ENCODE measurements around the gene NPDC1.

The NPDC1 gene

DNA sequence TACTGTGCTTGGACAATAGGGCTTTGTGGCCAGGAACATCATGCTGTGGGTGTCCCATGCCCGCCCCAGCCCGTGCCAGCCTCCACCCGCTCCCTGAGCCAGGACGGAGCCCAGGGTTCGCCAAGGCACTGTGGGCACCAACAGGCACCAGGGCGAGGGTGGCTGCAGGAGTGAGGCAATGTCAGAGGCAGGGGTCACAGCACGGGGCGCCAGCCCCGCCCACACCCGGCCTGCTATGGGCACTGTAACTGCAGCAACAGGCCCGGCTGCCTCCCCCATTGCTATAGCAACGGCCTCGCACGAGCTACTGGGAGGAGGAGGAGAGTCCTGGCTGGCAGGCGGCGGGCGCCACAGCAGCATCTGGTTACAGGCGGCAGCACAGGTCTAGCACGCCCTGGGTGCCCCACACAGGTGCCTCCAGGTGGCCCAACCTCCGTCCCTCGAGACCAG lies 20.4 kb downstream of the NPDC1 start:
- no peak for DNase-seq (ENCODE audit: low spot score)

DNA sequence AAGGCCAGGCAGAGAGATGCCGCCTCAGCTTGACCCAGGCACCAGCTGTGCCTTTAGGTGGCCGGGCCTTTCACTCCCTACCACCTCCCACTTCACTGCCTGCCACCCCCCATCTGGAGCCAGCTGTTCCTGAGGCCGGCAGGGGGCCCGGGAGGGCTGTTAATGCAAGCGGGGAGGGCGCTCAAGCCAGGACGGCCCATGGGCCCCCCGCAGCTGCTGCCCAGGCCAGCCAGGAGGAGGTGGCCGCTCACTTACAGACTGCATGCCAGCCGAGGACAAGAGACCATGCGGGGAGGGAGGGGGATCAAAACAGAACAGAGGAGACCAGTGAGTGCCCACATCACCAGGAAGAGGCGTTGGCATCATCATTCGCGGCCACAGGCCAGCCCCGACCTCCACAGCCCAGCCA lies 22.4 kb downstream of the NPDC1 start:
- DNase-seq (ENCODE audit: low spot score): no peak

DNA sequence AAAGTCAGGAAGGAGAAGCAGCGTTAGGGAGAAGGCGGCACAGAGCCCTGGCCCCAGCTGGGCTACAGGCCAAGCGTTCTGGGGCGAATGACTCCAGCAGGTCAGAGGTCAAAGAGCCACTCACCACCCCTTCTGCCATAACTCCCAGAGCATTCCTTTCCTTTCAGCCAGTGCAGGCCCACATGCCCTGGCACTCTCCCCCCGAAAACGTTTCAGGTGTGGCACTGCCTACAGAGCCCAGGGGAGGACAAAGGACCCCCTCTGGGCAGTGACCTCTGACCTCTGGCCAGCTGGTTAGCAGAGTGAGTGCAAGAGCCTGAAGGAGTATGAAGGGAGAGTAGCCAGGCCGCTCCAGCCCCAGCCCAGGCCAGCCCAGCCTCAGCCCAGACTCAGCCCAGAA lies 22.8 kb downstream of the NPDC1 start:
- DNase-seq (ENCODE audit: low spot score): peak; percentile 60

DNA sequence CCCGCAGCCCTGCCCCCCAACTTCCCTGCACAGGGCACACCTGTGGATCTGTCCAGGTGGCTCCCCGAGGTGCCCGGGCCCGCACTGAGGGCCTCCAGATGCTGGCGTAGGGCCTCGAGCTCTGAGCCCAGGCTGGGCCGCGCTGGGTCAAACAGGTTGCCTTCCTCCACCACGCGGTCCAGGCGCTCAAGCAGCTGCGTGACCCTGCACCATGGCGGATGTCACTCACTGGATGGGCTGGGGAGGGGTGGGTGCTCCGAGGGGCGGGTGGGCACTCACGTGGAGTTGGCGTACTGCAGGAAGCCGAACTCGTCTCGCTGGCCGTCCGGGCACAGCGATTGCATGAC lies 23.3 kb downstream of the NPDC1 start:
- no peak for DNase-seq (ENCODE audit: low spot score)

DNA sequence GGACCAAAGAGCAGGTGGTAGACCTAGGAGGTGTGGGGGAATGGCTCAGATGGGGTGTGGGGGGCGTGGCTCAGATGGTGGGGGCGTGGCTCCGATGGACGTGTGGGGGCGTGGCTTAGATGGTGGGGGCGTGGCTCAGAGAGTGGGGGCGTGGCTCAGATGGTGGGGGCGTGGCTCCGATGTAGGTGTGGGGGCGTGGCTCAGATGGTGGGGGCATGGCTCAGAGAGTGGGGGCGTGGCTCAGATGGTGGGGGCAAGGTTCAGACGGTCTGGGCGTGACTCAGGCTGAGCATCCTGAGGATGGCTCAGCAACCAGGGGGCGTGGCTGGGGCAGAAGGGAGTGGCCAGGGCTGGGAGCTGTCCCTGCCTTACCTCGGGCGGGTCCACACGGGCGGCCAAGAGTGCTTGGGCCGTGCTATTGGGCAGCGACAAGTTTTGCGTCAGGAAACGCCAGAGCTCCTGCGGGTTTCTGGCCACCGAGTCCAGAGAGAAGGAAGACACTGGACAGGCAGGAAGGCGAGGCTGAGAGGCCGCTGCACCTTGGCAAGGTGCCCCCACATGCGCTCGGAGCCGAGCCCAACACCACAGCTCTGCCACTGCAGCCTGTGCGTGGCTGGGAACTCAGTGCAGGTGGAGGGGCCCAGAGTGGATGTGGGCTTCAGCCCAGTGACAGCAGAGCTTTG lies 23.9 kb downstream of the NPDC1 start:
- peak; percentile 99 for DNase-seq (ENCODE audit: low spot score)

DNA sequence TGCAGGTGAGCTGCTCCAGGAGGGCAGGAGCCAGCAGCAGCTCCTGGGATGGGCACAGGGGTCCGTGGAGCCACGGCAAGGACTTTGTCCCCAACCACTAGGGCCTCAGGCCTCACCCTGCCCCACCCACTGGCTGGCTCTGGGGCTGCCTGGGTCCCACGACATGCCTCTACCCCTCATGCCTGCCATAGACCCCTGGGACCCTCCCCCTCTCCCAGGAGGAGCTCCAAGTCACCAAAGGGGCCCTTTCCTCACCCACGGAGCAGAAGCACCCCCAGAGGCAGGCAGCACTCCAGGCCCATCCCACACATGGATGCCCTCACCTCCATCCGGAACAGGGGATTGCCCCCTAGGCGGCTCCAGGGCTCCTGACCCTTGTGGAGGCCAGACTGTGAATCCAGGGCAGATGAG lies 24.4 kb downstream of the NPDC1 start:
- no peak for DNase-seq (ENCODE audit: low spot score)

DNA sequence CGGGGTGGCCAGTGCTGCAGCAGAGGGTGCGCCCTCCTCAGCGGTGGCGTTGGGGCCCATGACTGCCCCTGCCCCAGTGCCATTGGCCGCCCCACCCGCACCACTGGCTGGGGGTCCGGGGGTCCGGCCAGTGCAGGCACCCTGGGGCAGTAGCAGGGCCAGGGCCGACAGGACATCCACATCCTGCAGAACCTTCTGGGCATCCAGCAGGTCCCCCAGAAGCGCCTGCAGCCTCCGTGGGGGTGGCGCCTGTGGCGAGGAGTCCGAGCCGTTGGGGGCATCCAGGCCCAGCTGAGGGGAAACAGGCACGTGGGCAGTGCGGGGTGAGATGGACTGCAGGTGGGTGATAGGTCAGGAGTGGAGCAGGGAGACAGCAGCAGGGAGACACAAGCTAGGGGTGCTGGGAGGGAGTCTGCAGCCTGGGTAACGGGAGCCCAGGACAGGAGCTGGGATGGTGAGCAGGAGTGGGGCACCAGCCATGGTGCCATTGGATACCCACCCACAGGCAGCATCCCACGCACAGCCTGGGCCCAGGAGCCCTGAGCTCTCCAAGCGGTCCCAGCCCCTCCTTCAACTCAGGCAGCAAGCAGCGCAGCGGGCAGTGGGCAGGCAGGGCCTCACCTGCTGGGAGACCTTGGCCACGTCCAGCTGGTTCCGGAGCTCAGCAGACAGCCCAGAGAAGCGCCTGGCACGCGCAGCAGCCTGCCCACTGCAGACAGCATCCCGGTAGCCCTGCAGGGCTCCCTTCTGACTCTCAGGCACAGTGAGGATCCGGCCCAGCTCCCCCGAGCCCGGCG lies 25.0 kb downstream of the NPDC1 start:
- no peak for DNase-seq (ENCODE audit: low spot score)

DNA sequence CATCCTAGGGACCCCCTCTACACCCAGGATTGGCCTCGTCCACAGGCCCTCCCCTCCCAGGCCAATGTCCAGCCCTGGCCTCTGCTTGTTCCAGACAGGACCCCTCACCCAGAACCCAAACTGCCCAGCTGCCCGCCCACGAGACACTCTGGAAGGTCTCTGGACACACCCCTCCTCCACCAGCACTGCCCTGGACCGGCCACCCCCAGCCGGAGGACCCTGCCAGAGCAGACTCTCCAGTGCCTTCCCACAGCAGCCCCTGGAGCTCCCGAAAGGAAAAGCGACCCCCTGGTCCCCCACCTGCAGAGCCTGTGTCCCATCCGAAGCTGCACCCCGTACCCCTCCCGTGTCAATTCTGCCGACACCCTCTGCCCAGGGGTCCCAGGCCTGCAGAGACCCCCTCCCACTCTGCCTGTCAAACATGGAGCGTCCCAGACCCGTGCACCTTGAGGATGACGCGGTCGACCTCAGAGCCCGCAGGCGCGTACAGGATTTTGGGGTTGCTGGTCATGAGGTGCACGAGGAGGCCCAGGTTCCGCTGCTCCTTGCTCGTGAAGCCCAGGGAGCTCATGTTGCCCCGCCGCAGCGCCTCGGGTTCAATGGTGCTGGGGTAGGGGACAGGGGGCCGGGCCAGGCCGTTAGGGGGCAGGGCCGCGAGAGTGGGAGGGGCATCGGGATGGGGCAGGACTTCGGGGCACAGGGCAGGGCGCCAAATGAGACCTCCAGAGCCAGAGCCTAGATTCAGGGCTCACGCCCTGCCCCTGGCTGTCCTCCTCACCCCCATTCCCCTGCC lies 25.9 kb downstream of the NPDC1 start:
- no peak for DNase-seq (ENCODE audit: low spot score)

DNA sequence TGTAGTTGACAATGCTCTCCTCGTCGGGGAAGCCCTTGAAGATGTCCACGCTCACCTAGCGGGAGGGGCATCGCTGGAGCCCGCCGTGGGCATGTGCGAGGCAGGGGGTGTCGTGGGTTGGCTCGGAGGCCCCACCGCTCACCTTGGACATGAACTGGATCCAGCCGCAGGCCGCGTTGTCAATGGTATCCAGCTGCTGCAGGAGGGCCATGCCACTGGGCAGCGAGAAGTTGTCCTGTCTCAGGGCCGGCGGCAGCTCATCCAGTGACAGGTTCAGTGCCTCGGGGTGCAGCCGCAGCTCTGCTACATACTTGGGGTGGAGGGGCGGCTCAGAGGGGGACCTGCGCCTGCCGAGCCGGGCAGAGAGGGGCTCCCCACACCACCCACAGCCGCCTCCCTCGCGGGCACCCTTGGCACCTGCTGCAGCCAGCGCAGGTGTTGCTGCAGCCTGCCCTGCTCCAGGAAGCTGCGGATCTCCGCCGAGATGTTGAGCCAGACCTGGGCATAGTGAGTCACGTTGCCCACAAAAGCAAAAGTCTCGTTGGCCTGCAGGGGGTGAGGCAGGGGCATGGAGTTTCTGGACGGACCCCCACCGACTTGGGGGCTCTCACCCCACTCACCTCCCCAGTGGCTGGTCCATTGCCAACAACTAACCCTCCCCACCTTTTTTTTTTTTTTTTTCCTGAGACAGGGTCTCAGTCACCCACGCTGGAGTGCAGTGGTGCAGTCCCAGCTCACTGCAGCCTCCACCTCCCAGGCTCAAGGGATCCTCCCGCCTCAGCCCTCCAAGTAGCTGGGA lies 27.0 kb downstream of the NPDC1 start:
- DNase-seq (ENCODE audit: low spot score): no peak

DNA sequence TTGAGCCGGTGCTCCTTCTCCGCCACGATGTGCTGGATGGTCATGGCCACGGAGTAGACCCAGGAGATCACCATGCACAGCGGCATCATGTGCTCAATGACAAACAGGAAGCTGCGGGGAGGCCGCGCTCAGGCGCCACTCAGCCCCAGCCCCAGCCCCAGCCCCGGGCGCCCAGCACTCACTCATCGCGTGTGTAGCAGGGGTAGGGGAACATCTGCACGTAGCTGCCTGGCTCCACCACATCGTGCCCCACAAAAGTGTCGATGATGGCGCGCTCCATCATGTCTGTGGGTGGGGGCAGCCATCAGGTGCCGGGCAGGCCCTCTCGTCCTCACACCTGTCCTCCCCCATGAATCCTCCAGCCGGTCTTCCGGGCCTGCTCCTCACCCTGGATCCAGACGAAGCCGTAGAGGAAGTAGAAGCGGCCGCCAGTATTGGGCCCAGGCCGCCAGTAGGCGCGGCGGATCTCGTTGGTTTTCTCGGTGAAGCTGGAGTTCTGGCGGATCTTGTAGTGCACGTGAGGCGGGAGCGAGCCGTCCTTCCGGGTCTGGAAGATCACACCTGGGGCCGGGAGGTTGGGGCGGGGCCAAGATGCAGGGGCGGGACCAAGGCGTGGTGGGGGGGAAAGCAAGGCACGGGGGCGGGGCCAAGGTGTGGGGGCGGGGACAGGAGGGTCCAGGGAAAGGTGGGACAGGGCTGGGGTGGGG lies 28.0 kb downstream of the NPDC1 start:
- no peak for DNase-seq (ENCODE audit: low spot score)

DNA sequence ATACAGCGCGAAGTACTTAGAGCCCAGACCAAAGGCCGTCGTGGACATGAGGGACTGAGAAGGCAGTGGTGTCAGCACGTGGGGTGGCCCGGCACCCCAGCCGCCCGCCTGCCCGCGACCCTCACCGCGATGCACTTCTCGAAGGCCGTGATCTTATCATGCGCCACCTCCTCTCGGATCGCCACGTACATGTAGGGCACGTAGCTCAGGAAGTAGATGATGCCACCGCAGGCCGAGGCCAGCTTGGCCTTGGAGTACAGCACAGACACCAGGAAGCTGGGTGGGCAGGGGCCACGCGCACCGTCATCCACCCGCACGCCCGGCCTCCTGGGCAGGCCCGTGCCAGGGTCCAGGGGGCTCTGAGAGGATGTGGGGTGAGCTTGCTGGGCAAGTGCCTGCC lies 28.9 kb downstream of the NPDC1 start:
- no peak for DNase-seq (ENCODE audit: low spot score)

DNA sequence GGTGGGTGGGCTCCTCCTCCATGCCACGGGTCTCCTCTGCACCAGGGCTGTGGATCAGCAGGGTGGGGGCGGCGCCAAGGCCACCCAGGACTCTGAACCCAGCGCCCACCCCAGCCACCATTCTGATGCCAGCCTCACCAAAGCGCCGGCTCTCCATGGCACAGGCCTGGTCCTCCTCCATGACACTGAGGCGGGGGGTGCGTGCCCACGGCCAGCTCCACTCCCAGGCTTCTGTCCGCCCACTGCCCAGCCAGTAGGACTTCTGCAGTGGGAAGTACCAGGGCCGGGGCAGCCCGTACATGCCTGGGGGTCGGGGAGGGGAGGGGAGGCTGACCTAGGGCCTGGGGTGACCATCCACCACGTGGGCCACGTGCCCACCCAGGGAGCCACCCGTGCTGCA lies 29.5 kb downstream of the NPDC1 start:
- no peak for DNase-seq (ENCODE audit: low spot score)

DNA sequence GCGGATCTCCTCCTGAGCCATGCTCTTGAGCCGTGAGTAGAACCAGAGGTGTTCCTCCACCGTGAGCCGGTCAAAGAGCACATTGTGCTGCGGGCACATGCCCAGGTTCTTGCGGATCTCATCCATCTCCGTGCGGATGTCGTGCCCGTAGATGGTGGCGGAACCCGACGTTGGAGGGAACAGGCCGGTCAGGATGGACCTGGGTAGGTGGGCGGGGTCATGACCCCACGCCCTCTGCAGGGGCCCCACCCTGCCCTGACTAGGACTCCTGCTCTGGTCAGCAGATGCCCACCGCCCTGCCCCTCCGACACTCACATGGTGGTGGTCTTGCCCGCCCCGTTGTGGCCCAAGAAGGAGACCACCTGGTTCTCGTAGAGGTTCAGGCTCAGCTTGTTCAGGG lies 30.0 kb downstream of the NPDC1 start:
- no peak for DNase-seq (ENCODE audit: low spot score)

DNA sequence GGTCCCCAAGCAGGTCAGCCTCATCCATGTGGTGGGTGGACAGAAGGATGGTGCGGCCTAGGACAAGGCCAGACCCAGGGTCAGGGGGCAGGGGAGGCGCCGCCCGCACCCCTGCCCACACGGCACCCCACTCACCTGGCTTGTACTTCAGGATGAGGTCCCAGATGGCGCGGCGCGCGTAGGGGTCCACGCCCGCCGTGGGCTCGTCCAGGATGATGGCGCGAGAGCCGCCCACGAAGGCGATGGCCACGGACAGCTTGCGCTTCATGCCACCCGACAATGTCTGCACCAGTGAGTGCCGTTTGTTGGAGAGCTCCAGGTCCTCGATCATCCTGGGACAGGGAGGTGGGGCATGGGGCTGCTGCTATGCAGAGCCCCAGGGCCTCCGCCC lies 30.4 kb downstream of the NPDC1 start:
- no peak for DNase-seq (ENCODE audit: low spot score)

DNA sequence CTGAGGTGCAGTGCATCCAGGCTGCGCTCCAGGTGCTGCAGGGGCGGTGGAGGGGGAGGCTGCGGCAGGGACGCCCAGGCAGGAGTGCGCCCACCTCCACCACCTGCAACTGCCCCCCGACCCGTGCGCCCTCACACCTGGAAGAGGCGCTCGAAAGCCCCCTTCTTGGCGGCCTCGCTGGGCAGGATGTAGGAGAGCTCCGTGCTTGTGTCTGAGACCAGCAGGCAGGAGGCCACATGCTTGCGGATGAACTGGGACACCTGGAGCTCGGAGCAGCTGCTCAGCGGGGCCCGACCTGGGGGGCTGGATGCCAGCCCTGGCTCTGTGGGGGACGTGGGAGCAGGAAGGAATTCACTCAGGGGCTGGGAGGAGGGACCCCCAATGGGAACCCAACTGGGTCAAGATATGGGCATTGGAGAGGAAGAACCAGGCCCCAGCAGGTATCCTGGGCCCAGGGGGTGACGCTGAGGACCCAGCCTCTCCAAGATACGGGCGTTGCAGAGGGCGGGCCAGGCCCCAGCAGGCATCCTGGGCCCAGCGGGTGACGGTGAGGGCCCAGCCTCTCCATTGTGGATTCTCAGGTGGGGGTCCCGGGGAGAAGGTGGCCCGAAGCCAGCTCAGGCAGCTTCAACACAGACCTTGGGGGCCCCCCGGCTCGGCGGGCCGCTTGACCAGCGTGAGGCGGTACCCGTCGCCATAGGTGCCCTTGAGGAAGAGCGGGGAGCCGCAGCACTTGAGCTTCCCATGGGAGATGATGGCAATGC lies 31.0 kb downstream of the NPDC1 start:
- DNase-seq (ENCODE audit: low spot score): no peak

DNA sequence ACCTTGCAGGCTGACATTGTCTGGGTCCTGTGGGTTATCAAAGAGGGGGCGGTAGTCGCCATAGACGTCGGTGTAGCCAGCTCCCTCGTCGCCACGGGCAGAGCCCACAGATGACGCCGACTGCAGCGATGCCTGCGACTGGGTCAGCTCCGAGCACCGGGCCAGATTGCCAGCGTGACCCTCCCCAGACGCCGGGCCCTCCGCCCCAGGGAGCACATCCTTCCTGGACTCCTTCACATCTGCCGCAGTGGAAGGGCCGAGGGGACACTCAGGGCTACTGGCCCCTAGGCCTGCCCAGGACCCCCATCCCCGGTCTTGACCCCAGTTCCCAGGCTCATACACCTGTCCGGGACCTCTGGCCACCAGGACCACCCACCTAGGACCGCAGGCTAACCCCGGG lies 31.8 kb downstream of the NPDC1 start:
- DNase-seq (ENCODE audit: low spot score): no peak

DNA sequence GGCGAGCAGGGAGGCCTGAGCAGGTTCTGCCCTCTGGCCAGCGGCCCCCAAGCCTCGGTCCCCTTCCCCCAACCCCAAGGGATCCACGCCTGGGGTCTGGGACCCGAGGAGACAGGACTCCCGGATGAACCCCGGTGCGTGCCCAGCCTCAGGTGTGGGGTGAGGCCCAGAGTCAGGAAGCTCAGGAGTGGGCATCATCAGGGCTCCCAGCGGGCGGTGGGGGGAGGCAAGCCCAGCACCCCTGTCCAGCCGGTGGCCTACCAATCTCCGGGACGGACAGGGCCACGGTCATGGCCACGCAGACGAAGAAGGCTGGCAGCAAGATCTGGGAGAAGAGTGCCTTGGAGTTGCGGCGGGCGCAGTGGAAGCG lies 32.4 kb downstream of the NPDC1 start:
- no peak for DNase-seq (ENCODE audit: low spot score)

DNA sequence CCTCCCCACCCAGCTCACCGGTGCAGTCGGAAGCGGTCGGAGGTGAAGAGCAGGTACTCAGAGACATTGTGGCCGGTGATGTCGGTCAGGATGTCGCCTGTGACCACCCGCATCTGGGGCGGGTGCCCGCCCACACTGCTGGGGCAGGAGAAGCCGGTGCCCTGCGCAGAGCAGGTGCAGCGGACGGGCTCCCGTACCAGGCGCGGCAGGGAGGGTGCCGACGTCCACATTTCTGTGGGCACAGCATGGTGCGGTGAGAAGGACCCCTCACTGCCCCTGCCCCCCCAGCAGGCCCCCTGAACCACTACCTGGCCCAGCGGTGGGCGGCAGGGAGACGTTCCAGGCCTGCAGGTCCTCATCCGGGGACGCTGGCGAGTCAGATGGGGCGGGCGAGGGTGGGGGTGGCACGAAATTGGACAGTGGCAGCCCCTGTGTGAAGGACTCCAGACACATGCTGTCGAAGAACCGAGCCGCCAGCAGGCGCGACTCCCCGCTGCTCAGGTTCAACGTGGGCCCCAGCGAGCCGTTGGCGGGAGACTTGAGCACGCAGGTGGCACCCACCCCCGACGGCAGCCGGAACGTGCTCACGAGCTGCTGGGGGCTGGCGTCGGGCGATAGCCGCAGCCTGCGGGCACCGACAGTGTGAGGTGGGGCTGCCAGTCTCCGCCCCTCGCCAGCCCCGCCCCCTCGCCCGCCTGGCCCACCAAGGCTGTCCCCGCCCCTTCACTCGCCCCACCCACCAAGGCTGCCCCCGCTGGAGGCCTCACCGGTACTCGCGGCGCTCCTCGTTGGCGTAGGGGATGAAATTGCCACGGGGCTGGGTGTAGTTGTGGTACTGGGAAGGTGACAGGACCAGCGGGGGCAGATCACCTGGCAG lies 33.0 kb downstream of the NPDC1 start:
- DNase-seq (ENCODE audit: low spot score): no peak

DNA sequence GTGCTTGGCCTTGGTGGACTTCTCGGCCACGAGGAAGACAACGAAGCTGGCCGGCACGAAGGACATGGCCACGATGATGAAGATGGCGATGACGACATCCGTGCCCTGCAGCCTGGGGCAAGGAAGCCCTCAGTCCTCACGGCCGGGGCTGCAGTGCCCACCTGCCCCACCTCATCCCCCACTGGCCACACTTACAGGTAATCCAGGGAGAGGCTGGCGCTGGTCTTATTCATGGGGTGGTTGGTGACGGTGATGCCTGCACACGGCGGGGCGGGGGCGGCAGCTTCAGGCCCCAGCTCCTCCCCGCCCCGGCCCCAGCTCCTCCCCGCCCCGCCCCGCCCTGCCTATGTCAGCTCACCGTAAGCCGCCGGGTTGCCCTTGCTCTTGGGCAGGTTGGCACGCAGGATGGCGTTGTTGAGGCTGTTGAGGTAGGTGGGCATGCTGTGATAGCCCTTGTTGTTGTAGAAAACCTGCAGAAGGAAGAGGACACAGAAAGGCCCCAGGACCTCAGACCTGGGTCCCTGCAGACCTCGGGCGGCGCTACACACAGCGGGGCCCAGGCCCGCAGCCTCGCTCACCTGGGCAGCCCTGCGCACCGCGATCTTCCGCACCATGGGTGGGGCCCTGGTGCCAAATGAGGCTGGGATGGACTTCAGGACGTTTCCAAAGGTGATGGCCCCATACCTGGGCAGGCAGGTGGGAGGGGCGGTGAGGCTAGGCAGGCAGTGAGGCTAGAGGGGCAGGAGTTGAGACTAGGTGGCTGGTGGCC lies 33.9 kb downstream of the NPDC1 start:
- DNase-seq (ENCODE audit: low spot score): no peak

All from RKO (cell line).